CMK (cell line): Measurements from ENCODE around the gene BLOC1S4.

Experiments used
- DNase-seq: peaks from one replicate; pipeline ENCODE4 v3.0.0-alpha.2; 2010; ENCODE audit warnings: low read depth

BLOC1S4 gene

GRCh38 chr4:6692379-6692778, 23.6 kb upstream of the BLOC1S4 start:
- DNase-seq, result no peak

- DNase-seq, result no peak
Measured at GRCh38 chr4:6692806-6693205, 23.2 kb upstream of the BLOC1S4 start.

GRCh38 chr4:6693231-6694176, 22.5 kb upstream of the BLOC1S4 start, which contains the start of gene S100P:
Gene S100P (plus strand): TSS chr4:6693878. CDS start chr4:6693933, 55 bp downstream.
- peak; percentile 84 for DNase-seq

GRCh38 chr4:6694177-6694901, 21.6 kb upstream of the BLOC1S4 start:
- DNase-seq, result no peak

- no peak for DNase-seq
Measured at GRCh38 chr4:6695660-6696610, 20.0 kb upstream of the BLOC1S4 start.

- DNase-seq, result no peak
Measured at GRCh38 chr4:6696611-6697010, 19.4 kb upstream of the BLOC1S4 start.

GRCh38 chr4:6697131-6697530, 18.8 kb upstream of the BLOC1S4 start:
- DNase-seq, result no peak

GRCh38 chr4:6699388-6699787, 16.6 kb upstream of the BLOC1S4 start:
- no peak for DNase-seq

GRCh38 chr4:6699903-6700302, 16.1 kb upstream of the BLOC1S4 start:
- no peak for DNase-seq

GRCh38 chr4:6701371-6701770, 14.6 kb upstream of the BLOC1S4 start:
- DNase-seq, result no peak

GRCh38 chr4:6702761-6703160, 13.2 kb upstream of the BLOC1S4 start:
- no peak for DNase-seq

- no peak for DNase-seq
Measured at GRCh38 chr4:6703786-6704185, 12.2 kb upstream of the BLOC1S4 start.

- DNase-seq, result no peak
Measured at GRCh38 chr4:6705646-6706045, 10.3 kb upstream of the BLOC1S4 start.

- DNase-seq, result no peak
Measured at GRCh38 chr4:6706173-6706572, 9.8 kb upstream of the BLOC1S4 start.

GRCh38 chr4:6709230-6710114, 6.5 kb upstream of the BLOC1S4 start, which contains the start of gene MRFAP1L1:
Gene MRFAP1L1 (minus strand): TSS chr4:6709865. CDS start chr4:6709629, 236 bp downstream.
- DNase-seq, result peak; percentile 98

GRCh38 chr4:6710282-6710681, 5.7 kb upstream of the BLOC1S4 start:
- no peak for DNase-seq

GRCh38 chr4:6710996-6711395, 5.0 kb upstream of the BLOC1S4 start:
- no peak for DNase-seq

- DNase-seq, result no peak
Measured at GRCh38 chr4:6714954-6715353, 1.0 kb upstream of the BLOC1S4 start.

- no peak for DNase-seq
Measured at GRCh38 chr4:6715704-6716017, 313 bp upstream of the BLOC1S4 start.

GRCh38 chr4:6716958-6717655, 1.1 kb downstream of the BLOC1S4 start:
- no peak for DNase-seq
